ENCODE measurements around the gene SNAPC2. TPM values are rescaled to one million over a fixed set of nuclear protein-coding genes. Genes with fewer than 3 reads are reported as not detected.

Gene SNAPC2
- total and polyA plus RNA-seq, 7 donors = 4.6 to 16.0 (median 8.5) TPM

GRCh38 chr19:7943444-7944176, 23.5 kb downstream of the SNAPC2 start, which contains the start of gene TIMM44:
Gene TIMM44, minus strand, starts transcription at chr19:7943666. Its CDS starts 15 bp downstream, at chr19:7943651.
- peak; percentile 99 to 100 for DNase-seq
- Histone ChIP-seq H3K27me3 (ENCODE audit: insufficient read depth in 3 of 3, low read length in 2 of 3) (no peaks in the 10 kb centered on the region), H3K36me3 (ENCODE audit: insufficient read depth in 1 of 2, low read depth in 1 of 2) (peaks cover 0 to 43% of the 10 kb centered on the region in 2 donors), H3K27ac (peak within 1 kb of the TSS; percentile 99), H3K4me3 (peak within 1 kb of the TSS; percentile 99), H3K4me1 (peaks cover 17% of the 10 kb centered on the region), H3K9me3 (no peaks in the 10 kb centered on the region)
- intact Hi-C loops (cut with DNase I) = loop anchor here (1.0 to 2.0 kb wide), 2 partner anchors 60 to 309 kb away; no protein-coding TSS in a partner anchor
- TF ChIP-seq, protein P1, sequence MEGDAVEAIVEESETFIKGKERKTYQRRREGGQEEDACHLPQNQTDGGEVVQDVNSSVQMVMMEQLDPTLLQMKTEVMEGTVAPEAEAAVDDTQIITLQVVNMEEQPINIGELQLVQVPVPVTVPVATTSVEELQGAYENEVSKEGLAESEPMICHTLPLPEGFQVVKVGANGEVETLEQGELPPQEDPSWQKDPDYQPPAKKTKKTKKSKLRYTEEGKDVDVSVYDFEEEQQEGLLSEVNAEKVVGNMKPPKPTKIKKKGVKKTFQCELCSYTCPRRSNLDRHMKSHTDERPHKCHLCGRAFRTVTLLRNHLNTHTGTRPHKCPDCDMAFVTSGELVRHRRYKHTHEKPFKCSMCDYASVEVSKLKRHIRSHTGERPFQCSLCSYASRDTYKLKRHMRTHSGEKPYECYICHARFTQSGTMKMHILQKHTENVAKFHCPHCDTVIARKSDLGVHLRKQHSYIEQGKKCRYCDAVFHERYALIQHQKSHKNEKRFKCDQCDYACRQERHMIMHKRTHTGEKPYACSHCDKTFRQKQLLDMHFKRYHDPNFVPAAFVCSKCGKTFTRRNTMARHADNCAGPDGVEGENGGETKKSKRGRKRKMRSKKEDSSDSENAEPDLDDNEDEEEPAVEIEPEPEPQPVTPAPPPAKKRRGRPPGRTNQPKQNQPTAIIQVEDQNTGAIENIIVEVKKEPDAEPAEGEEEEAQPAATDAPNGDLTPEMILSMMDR (IDR thresholded peaks at IDR 0.05) = no peak
- ATAC-seq = peak; percentile 97 to 98 (median 98)
- 0% methylated on average over 48 to 56 of the region's 56 CpGs for WGBS, 3 donors

- ATAC-seq = peak; percentile 62 to 75 (median 66)
- no peaks in the 10 kb centered on the region for H3K27me3 ChIP-seq (ENCODE audit: insufficient read depth in 3 of 3, low read length in 2 of 3)
- peak overlapping the region; percentile 99 for H3K27ac ChIP-seq
- peaks cover 0 to 36% of the 10 kb centered on the region in 2 donors for H3K36me3 ChIP-seq (ENCODE audit: insufficient read depth in 1 of 2, low read depth in 1 of 2)
- 24 to 27% (median 26%) methylated on average over 18 of the region's 18 CpGs for WGBS, 3 donors
- peak overlapping the region; percentile 99 for H3K4me3 ChIP-seq
- peaks cover 17% of the 10 kb centered on the region for H3K4me1 ChIP-seq
- DNase-seq = peak; percentile 88 to 91
- H3K9me3 ChIP-seq = no peaks in the 10 kb centered on the region
- TF ChIP-seq, protein P1 (IDR thresholded peaks at IDR 0.05) = peak; percentile 91
- intact Hi-C loops (cut with DNase I) = loop anchor here (1.0 to 2.0 kb wide), 2 partner anchors 59 to 309 kb away; no protein-coding TSS in a partner anchor
Measured at GRCh38 chr19:7944177-7944761, 24.1 kb downstream of the SNAPC2 start.

DNA sequence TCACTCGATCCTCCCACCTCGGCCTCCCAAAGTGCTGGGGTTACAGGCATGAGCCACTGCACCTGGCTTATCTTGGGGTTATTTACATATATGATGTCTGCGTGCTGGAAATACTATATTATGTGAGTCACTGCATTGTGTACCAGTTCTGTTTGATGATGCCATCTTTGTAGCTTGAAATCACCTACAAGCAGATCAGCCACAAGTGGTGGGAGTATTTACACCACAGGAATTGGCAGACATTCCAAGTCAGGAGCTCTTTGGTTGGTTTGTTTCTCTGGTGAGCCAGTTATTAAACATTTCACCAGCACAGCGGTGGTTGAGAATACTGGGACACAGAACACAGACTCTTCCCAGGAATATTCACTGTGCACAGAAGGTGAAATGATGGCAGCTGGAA, 27.8 kb downstream of the SNAPC2 start:
- no peak overlapping the region for H3K4me3 ChIP-seq
- H3K27ac ChIP-seq = no peak overlapping the region
- no peaks in the 10 kb centered on the region for H3K27me3 ChIP-seq (ENCODE audit: insufficient read depth in 3 of 3, low read length in 2 of 3)
- DNase-seq = no peak
- no peak for ATAC-seq
- TF ChIP-seq, protein P1 (IDR thresholded peaks at IDR 0.05) = no peak
- no peaks in the 10 kb centered on the region for H3K9me3 ChIP-seq
- H3K36me3 ChIP-seq (ENCODE audit: insufficient read depth in 1 of 2, low read depth in 1 of 2) = peaks cover 0 to 3% of the 10 kb centered on the region in 2 donors
- WGBS, 3 donors = 94 to 96% (median 95%) methylated on average over 4 of the region's 4 CpGs
- H3K4me1 ChIP-seq = peaks cover 18% of the 10 kb centered on the region
- intact Hi-C loops (cut with DNase I) = no loop called here

GRCh38 chr19:7953060-7953459, 32.9 kb downstream of the SNAPC2 start:
- Histone ChIP-seq H3K4me3 (no peak overlapping the region), H3K4me1 (peaks cover 19% of the 10 kb centered on the region), H3K36me3 (ENCODE audit: insufficient read depth in 1 of 2, low read depth in 1 of 2) (peaks cover 0 to 6% of the 10 kb centered on the region in 2 donors), H3K27ac (no peak overlapping the region), H3K27me3 (ENCODE audit: insufficient read depth in 3 of 3, low read length in 2 of 3) (no peaks in the 10 kb centered on the region), H3K9me3 (no peaks in the 10 kb centered on the region)
- WGBS, 3 donors = 30 to 36% (median 31%) methylated on average over 3 of the region's 3 CpGs
- DNase-seq (no peak), ATAC-seq (no peak)
- intact Hi-C loops (cut with DNase I) = loop anchor here in 1 of 2 donors (5.0 kb wide), 1 partner anchor 49 kb away; no protein-coding TSS in a partner anchor
- TF ChIP-seq, protein P1 (IDR thresholded peaks at IDR 0.05) = no peak
